Measurements from ENCODE around the gene SWI5. TPM values are rescaled to one million over a fixed set of nuclear protein-coding genes. Genes with fewer than 3 reads are reported as not detected.

The SWI5 gene
- total RNA-seq, 1 experiment from 2014 or later: 93.9 TPM

GRCh38 chr9:128321343-128321742 lies 45.3 kb downstream of the SWI5 start:
- no peak for DNase-seq (ENCODE audit: low read depth)

GRCh38 chr9:128321879-128322403 lies 45.9 kb downstream of the SWI5 start:
- no peak for DNase-seq (ENCODE audit: low read depth)

- DNase-seq (ENCODE audit: low read depth): peak; percentile 98
Observed at GRCh38 chr9:128322404-128323211, 46.5 kb downstream of the SWI5 start, which contains the start of the genes COQ4 and TRUB2. TSS of gene COQ4 (plus strand) at chr9:128322839. CDS start at chr9:128322859, 20 bp downstream. TSS of gene TRUB2 (minus strand) at chr9:128322447. CDS start at chr9:128322408, 39 bp downstream.

- no peak for DNase-seq (ENCODE audit: low read depth)
Observed at GRCh38 chr9:128323212-128323730, 47.2 kb downstream of the SWI5 start.

- no peak for DNase-seq (ENCODE audit: low read depth)
Observed at GRCh38 chr9:128323791-128324190, 47.7 kb downstream of the SWI5 start.

GRCh38 chr9:128324401-128324800 lies 48.3 kb downstream of the SWI5 start:
- no peak for DNase-seq (ENCODE audit: low read depth)

- no peak for DNase-seq (ENCODE audit: low read depth)
Observed at GRCh38 chr9:128325629-128326028, 49.6 kb downstream of the SWI5 start.

GRCh38 chr9:128333451-128333869 lies 57.4 kb downstream of the SWI5 start:
- no peak for DNase-seq (ENCODE audit: low read depth)

GRCh38 chr9:128335161-128335560 lies 59.1 kb downstream of the SWI5 start:
- DNase-seq (ENCODE audit: low read depth): no peak

- DNase-seq (ENCODE audit: low read depth): no peak
Observed at GRCh38 chr9:128335914-128336313, 59.8 kb downstream of the SWI5 start.

GRCh38 chr9:128337936-128338335 lies 61.9 kb downstream of the SWI5 start:
- DNase-seq (ENCODE audit: low read depth): no peak

Other genes starting within 250 kb of the SWI5 start
- 19.4 and 25.5 TPM in 2 replicates for gene NAIF1, start 209.0 kb upstream of the SWI5 start, total RNA-seq (2014; rRNA removed; shearing (Covaris generic))
- gene SLC25A25, start 208.0 kb upstream of the SWI5 start, total RNA-seq (2014; rRNA removed; shearing (Covaris generic)): 23.5 and 30.5 TPM in 2 replicates
- 109 and 136 TPM in 2 replicates for gene PTGES2, start 148.5 kb upstream of the SWI5 start, total RNA-seq (2014; rRNA removed; shearing (Covaris generic))
- gene LCN2, start 126.8 kb upstream of the SWI5 start, total RNA-seq (2014; rRNA removed; shearing (Covaris generic)): not detected in 2 replicates
- 121 and 122 TPM in 2 replicates for gene BBLN, start 116.0 kb upstream of the SWI5 start, total RNA-seq (2014; rRNA removed; shearing (Covaris generic))
- gene CIZ1, start 84.7 kb upstream of the SWI5 start, total RNA-seq (2014; rRNA removed; shearing (Covaris generic)): 35.8 and 36.2 TPM in 2 replicates
- 8.5 and 12.3 TPM in 2 replicates for gene DNM1, start 72.9 kb upstream of the SWI5 start, total RNA-seq (2014; rRNA removed; shearing (Covaris generic))
- 76.5 and 85.5 TPM in 2 replicates for gene GOLGA2, start 269 bp upstream of the SWI5 start, total RNA-seq (2014; rRNA removed; shearing (Covaris generic))
- 34.8 and 55.2 TPM in 2 replicates for gene TRUB2, start 46.2 kb downstream of the SWI5 start, total RNA-seq (2014; rRNA removed; shearing (Covaris generic))
- 56.6 and 67.4 TPM in 2 replicates for gene COQ4, start 46.6 kb downstream of the SWI5 start, total RNA-seq (2014; rRNA removed; shearing (Covaris generic))
- gene SLC27A4, start 64.3 kb downstream of the SWI5 start, total RNA-seq (2014; rRNA removed; shearing (Covaris generic)): 24.8 and 33.9 TPM in 2 replicates
- 58.5 and 83.0 TPM in 2 replicates for gene URM1, start 95.1 kb downstream of the SWI5 start, total RNA-seq (2014; rRNA removed; shearing (Covaris generic))
- 16.6 and 22.0 TPM in 2 replicates for gene CERCAM, start 144.6 kb downstream of the SWI5 start, total RNA-seq (2014; rRNA removed; shearing (Covaris generic))
- gene ODF2, start 179.7 kb downstream of the SWI5 start, total RNA-seq (2014; rRNA removed; shearing (Covaris generic)): 103 and 104 TPM in 2 replicates
- gene GLE1, start 228.4 kb downstream of the SWI5 start, total RNA-seq (2014; rRNA removed; shearing (Covaris generic)): 56.6 and 58.3 TPM in 2 replicates

Measured in Daoy (cell line).